NCI-H524 (cell line): Measurements from ENCODE around the gene OR10Z1.

Experiments used
- DNase-seq, 2 experiments: peaks; one replicate each; lab custom pipeline; 2025; lab: John Stamatoyannopoulos, UW

Gene OR10Z1

GRCh38 chr1:158604968-158605367, at the start of gene OR10Z1:
Gene OR10Z1, plus strand, starts transcription at chr1:158605268. Its CDS starts 1,171 bp downstream, at chr1:158606439.
- DNase-seq, result no peak

- no peak for DNase-seq
These were observed 45.4 kb upstream of the OR10Z1 start for GRCh38 chr1:158559696-158560095.

- DNase-seq, result no peak
These were observed 41.2 kb upstream of the OR10Z1 start for GRCh38 chr1:158563853-158564252.

- DNase-seq, result no peak
These were observed 40.5 kb upstream of the OR10Z1 start for GRCh38 chr1:158564608-158565007.

GRCh38 chr1:158570480-158570879, 34.6 kb upstream of the OR10Z1 start, which contains the start of gene OR6P1:
Gene OR6P1, minus strand, starts transcription at chr1:158570580. Its CDS starts 6,976 bp downstream, at chr1:158563604.
- no peak for DNase-seq

- DNase-seq, result no peak
These were observed 32.8 kb upstream of the OR10Z1 start for GRCh38 chr1:158572226-158572625.

- no peak for DNase-seq
These were observed 27.5 kb upstream of the OR10Z1 start for GRCh38 chr1:158577561-158577960.

GRCh38 chr1:158579733-158580132, 25.3 kb upstream of the OR10Z1 start, which contains the start of gene OR10X1:
Gene OR10X1, minus strand, starts transcription at chr1:158579899. Its CDS starts 0 bp downstream, at chr1:158579899.
- DNase-seq, result no peak

GRCh38 chr1:158583962-158584361, 21.1 kb upstream of the OR10Z1 start:
- no peak for DNase-seq

GRCh38 chr1:158586942-158587341, 18.1 kb upstream of the OR10Z1 start:
- DNase-seq, result no peak

- DNase-seq, result no peak
These were observed 4.3 kb upstream of the OR10Z1 start for GRCh38 chr1:158600735-158601134.

- DNase-seq, result no peak
These were observed 2.2 kb downstream of the OR10Z1 start for GRCh38 chr1:158607296-158607695.

- no peak for DNase-seq
These were observed 6.8 kb downstream of the OR10Z1 start for GRCh38 chr1:158611916-158612315.

- no peak for DNase-seq
These were observed 8.7 kb downstream of the OR10Z1 start for GRCh38 chr1:158613764-158614163.

GRCh38 chr1:158638146-158638545, 33.1 kb downstream of the OR10Z1 start:
- DNase-seq, result no peak

GRCh38 chr1:158638904-158639303, 33.8 kb downstream of the OR10Z1 start:
- no peak for DNase-seq

- DNase-seq, result no peak
These were observed 39.4 kb downstream of the OR10Z1 start for GRCh38 chr1:158644449-158644848.

- DNase-seq, result no peak
These were observed 41.4 kb downstream of the OR10Z1 start for GRCh38 chr1:158646465-158646864.

GRCh38 chr1:158649052-158649451, 44.0 kb downstream of the OR10Z1 start:
- DNase-seq, result no peak

GRCh38 chr1:158652721-158653334, 47.8 kb downstream of the OR10Z1 start:
- DNase-seq, result no peak

- DNase-seq, result no peak
These were observed 49.0 kb downstream of the OR10Z1 start for GRCh38 chr1:158654086-158654485.

- no peak for DNase-seq
These were observed 49.5 kb downstream of the OR10Z1 start for GRCh38 chr1:158654571-158654970.
